ENCODE measurements around the gene PRKCH. TPM values are rescaled to one million over a fixed set of nuclear protein-coding genes. Genes with fewer than 3 reads are reported as not detected.
"Not testable (repeated sequence)": the region's sequence is repeated elsewhere in the genome, so short reads cannot be mapped to it uniquely, and the experiment has no call there.

Gene PRKCH
- total RNA-seq, 1 donor from 2014 or later, result 373 TPM

DNA sequence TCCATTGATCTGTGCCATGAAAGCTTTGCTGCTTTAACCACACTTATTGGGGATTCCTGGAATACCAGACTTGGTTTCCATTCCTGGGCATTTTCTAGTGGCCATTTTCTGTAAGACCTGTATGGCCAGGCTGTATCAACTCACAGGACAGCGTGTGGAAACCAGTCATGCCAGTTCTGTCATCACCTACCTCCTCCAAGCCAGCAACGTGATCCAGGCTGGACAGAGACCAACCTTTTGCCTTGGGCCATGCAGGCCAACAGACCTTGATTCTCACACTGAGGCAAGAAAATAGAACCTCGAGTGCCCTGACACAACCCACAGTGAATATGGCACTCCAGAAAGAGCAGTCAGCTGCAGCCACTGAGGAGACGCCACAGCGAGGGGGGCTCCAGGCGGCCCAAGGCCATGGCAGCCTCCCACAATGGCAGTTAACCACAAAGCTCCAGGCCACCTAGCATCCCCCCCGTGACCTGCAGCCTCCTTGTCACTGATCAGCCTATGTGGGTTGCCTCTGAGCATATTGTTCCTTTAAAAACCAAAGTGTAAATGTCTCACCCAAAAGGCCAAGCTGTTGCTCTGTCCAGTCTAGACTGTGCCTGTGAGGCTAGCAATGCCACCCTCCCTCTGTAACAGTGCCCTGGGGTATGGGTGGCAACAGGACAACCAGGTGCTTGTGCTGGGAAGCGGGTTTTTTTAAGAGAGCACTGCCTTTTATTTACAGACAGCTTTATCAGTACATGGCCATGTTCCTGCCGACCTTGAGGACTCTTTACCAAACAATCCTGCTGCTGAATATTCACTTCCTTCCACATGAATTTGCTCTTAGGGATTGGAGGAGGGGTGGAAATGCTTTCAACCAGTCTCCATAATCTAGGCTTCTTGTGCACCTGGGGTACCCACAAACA is 205.3 kb downstream of the PRKCH start:
- peak; percentile 46 to 74 for DNase-seq (ENCODE audit: low read depth in 2 of 2)

DNA sequence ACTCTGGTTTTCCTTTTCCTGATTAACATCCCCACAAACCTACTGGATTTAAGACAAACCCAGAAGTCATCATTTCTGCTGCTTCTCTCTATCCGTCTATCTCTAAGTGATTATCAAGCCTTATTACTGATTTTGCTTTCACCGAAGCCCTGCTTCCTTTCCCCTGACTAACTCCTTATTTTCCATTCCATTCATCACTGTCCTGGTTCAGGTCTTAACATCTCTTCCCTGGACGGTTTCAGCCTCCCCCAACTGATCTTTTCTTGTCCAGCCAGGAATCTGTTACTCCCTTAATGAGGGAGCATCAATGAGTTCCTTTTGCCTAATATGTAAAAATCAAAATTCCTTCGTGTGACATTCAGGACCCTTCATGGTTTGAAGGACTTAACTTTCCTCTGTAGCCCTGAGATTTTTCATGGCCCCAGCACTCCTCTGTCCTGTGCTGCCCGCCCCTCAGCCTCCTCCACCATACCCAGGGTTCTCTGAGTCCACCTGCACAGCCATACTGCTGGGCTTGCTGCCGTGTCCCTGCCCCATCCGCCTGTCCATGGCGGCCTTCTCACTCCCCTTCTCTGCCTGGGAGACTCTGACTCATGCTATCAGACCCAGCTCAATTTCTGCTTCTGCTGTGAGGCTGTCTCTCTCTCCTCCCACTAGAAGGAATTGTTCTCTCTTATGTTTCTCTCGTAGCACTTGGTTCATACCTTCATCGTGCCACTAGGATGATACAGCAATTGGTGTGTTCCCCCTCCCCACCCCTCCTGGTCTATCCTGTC is 206.1 kb downstream of the PRKCH start:
- DNase-seq (ENCODE audit: low read depth in 2 of 2), result peak in 1 of 2 donors; percentile 75

DNA sequence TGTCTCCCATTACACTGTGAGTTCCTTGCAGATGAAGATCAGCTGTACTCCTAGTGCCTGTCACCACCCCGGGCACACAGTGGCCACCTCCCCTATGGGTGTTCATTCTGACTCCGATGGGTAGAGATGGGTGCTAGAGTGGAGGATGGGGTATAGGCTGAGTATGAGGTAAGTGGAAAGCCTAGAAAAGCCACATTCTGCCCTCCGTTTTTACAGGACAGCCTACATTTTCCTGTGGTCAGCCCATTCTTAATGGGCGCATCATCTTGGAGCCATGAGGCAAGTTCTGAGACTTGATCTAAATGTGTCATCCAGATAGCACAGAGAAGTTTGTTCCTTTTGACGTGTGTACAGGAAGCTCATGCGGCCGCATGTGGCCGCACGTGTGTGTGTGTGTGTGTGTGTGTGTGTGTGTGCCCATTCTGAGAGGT is 207.2 kb downstream of the PRKCH start:
- DNase-seq (ENCODE audit: low read depth in 2 of 2), result peak in 1 of 2 donors; percentile 32

DNA sequence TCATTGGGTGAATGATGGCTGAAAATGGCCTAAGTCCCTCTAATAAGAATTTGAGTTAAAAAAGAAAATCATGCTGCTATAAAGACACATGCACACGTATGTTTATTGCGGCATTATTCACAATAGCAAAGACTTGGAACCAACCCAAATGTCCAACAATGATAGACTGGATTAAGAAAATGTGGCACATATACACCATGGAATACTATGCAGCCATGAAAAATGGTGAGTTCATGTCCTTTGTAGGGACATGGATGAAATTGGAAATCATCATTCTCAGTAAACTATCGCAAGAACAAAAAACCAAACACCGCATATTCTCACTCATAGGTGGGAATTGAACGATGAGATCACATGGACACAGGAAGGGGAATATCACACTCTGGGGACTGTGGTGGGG is 208.0 kb downstream of the PRKCH start:
- DNase-seq (ENCODE audit: low read depth in 2 of 2), result not testable (repeated sequence)

DNA sequence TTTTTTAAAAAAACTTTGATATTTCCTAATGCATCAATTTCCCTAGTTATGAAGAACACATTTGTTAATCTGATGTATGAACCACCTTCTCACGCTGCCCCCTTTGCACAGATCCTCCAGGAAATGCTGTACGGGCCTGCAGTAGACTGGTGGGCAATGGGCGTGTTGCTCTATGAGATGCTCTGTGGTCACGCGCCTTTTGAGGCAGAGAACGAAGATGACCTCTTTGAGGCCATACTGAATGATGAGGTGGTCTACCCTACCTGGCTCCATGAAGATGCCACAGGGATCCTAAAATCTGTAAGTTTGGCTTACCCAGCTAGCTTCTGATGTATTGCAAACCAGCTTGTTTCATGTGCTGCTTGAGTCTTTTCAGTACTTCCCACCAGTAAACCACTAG is 208.9 kb downstream of the PRKCH start:
- DNase-seq (ENCODE audit: low read depth in 2 of 2), result no peak

DNA sequence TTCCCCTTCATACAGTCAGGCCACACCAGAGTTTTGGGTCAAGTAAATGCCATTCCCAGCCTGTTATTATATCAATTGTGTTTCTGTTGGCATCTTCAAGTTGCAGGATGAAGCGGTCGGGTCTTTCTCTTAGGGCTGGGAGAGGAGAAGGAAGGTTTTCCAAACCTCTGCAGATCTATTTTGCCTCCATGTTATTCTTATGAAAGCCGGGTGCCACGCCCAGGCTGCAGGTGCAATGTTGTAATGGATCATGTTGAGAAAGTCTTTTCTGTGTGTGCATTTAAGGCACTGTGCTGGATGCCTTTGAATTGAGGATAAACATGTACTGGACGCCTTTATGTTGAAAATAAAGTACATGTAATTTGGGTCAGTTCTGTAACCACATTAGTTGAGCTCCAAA is 209.5 kb downstream of the PRKCH start:
- DNase-seq (ENCODE audit: low read depth in 2 of 2), result no peak

DNA sequence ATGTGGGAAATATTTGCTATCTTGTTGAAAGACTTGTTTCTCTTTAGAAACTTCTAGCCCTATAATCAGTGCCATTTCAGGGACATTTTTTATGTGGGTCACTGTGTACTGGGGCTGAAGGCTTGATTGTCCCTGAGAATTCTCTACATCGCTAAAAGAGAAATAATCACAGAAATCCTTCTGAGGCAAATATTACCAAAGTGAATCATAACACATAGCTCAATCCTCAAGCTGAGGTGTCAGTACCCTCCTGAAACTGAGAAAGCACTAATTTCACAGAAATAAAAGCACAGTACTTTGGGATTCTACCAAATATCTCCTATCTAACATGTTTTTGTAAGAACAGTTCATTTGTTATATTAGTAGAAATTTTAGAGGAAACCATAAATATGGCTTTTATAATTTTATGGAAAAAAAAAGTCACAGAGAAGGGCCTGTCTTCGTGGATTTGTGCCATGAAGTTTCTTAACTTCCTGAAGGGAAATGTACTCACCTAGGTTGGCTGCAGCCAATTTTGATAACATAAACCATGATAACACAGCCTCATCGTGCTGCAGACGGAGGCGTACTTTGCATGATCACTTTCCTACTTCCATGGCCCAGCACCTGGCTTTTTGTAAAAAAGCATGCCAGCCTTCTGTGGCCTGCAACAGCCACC is 210.2 kb downstream of the PRKCH start:
- DNase-seq (ENCODE audit: low read depth in 2 of 2), result peak; percentile 54 to 60

DNA sequence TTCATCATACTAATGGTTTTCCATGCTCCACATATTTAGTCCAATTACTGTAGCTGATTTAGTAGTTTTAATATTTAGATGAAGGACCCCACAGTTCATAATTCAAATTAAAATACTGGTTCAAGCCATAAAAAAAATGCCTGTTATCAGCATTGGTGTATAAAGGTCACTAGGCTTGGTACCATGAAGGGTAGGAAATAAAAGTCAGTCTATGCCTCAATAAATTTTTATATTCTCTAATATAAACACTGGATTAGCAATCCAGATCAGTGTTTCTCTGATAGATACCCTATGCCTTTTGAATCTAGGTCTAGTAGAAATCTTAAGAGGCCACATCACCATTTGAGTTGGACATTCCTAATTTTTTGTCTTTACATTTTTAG is 210.7 kb downstream of the PRKCH start:
- DNase-seq (ENCODE audit: low read depth in 2 of 2), result no peak

DNA sequence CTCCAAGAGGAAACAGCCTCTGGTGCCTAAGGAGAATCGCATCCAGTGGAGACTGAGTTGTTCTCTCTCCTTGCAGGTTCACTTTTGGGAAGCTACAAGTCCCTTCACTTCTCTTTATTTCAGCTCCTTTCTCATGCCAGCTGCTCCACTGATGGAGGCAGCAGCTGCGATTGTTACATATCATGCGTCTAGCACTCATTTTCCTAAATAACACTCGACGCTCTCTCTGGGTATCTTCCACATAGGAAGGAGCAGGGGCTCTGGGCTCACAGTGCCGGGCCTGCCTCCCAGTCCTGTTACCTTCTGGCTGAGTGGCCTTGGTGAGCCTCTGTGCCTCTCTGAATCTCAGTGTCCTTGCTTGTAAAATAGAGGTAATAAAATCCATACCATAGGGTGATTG is 211.4 kb downstream of the PRKCH start:
- no peak for DNase-seq (ENCODE audit: low read depth in 2 of 2)

DNA sequence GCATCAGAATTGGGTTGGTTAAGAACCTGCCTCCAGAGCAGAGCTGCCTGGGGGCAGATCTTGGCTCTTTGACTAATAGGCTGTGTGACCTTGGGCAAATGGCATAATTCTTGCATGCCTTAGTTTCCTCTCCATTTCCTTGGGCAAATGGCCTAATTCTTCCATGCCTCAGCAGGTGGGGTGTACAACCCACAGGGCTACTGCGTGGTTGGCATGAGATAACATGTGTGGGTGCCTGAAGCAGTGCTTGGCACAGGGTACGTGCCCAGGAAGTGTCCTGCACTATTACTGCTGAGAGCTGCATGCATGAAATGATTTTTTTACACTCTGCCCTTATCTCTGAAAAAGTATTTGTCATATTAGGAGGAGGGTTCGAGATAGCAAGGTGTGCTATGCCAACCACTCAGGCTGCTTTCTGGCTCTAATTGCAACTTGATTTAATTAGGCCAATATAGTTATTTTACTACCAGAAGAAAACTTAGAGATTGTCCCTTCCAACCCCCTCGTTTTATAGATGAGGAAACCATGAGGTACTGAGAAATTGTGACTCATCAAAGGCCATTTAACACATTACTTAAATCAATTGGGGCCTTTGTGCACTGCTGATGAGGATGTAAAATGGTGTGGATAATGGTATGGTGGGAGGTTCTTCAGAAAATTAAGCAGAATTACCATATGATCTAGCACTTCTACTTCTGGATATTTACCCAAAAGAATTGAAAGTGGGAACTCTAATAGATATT is 212.3 kb downstream of the PRKCH start:
- DNase-seq (ENCODE audit: low read depth in 2 of 2), result no peak

DNA sequence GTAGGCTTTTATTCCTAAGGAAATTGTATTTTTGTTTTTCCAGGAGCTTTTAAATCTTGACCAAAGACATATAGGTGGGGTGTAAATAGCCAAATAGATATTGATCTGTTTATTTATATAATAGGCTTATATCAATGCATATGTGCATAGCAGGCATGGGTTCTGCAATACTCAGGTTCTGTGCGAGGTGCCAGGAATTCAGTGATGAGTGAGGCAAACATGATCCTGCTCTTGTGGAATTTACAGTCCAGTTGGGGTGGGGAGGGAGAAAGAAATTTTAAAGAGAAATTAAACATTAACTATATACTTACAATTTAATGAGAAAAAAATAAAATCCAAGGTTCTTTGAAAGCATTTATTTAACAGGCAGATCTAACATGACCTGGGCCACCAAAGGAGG is 213.7 kb downstream of the PRKCH start:
- no peak for DNase-seq (ENCODE audit: low read depth in 2 of 2)

DNA sequence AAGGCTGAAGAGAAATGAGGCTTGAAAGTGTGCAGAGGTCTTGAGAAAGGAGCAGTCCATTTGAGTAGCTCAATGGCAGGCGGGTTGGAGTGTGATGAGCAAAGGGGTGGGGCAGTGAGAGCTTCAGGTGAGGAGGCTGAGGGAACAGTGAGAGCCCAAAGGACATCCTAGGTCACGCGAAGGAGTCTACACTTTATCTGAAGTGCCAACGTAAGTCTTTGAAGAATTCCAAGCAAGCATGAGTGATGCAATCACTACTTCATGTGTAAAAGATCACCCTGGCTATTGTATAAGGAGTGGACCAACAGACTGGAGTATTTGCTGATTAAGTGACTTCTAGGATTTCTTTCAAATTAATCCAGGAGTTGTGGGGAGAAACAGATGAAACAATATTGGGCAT is 214.1 kb downstream of the PRKCH start:
- DNase-seq (ENCODE audit: low read depth in 2 of 2), result no peak

DNA sequence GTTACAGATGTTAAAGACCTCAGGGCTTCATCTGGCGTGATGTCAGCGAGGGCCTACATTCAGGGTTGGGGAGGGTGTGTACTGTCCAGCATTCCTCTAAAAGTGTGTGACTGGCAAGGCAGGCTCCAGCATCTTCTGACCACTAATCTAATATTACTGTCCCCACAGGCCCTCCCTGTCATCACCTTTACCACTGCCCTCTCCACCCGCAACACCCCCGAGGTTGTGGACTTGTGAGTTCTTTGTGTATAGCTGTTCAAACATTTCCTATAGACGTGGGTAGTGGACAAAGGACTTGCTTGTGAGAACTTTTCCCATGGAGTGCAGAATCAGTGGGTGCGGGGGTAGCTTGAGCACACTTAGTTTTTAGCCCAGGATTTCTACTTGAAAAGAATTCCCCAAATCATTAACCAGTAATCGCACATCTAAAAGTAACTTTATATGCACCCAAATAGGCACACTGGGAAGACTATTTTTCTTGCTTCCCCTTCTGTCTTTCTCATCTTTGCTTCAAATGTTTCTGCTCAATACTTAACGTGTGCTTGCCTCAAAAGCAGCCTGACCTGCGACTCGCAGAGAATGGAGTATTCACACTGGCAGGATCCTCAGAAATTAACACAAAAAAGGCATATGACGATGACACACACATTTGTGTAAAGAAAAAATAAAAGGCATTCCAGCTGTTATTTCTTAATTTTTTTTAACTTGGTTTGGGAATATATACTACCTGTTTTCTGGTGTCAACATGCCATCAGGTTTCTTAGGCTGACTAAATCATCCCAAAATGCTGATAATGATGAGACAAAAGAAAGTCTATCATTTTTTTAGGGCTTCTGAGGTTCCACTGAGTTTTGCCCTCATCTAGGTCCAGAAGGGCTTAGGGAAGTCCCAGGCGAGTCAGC is 215.5 kb downstream of the PRKCH start:
- DNase-seq (ENCODE audit: low read depth in 2 of 2), result no peak

DNA sequence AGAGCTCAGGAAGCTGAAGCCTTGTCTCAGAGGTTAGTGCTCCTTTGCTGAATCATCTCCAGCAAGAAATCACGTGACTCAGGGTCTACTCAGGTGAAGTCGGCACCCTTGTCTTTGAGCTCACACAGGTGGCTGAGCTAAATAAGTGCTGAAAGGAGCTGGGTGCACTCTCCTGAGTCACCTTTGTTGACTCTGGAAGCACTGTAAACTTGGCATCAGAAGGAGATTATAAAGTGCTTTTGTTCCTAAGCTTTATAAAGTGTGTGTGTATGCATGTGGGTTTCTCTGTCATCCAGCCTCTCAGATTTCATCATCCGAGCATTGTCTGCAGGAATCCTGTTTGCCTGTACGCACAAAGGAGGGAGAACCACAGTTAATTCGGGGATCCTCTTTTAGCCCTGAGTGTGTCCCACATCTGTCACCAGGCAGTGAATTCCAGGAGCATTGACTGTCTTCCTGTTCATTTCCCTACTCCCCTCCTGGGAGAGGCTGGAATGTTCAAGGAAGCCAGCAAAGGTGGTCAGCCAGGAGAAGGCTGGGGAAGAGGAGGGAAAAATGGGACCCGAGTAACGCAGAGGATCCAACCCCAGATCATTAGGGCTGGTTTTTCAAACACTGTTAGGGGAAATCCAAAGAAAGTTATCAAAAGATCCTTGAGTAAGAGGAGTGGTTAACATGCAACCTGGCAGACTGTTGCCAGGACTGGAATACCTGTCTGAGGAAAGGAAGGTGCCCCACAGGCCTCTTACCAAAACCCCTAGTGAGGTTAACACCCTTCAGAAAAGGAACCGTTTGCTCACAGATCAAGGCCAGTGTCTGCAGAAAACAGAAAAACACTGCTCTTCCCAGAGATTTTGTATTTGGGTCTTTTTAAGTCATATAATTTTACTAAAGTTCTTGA is 216.4 kb downstream of the PRKCH start:
- peak; percentile 63 to 79 for DNase-seq (ENCODE audit: low read depth in 2 of 2)

DNA sequence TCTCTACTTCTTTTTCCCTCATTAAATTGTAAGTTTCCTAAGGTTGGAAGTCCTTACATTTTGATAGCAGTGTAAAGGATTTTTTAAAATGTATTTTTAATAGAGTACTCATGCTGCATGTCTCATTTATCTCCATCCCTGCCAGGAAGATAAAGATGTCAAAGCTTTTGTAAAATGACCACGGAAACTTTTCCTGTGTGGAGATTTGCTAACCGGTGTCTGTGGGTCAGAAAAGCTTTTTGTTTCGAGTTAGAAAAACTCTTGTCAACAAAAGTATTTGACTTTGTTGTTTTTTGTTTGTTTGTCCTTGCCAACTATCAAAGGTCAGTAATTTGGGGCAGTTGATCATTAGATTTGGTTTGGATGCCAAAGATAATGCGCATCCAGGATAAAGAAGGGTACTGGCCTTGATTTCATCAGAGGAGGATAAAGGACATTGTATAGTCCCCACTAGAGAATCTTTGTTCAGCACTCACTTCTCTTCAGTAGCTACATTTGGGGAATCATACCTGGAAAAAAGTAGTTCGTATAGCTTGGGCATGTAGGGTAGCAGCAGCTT is 217.2 kb downstream of the PRKCH start:
- DNase-seq (ENCODE audit: low read depth in 2 of 2), result no peak

DNA sequence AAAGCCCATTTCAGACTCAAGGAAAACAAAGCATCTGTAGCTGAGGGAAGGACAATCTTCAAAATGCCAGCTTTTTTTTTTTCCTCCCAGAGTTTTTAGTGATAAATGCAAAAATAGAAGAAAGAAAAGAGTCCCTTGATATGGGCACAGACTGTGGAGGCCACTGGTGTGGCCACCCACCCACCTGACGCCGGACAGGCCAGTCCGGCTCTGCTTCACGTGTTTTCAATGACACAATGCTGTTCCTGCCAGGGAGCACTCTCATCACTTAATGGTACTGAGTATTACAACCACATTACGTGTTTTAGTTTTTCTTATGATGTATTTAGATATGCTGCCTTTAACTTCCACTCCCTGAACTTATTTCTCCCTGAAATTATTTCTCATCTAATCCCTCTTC is 218.3 kb downstream of the PRKCH start:
- DNase-seq (ENCODE audit: low read depth in 2 of 2), result no peak

DNA sequence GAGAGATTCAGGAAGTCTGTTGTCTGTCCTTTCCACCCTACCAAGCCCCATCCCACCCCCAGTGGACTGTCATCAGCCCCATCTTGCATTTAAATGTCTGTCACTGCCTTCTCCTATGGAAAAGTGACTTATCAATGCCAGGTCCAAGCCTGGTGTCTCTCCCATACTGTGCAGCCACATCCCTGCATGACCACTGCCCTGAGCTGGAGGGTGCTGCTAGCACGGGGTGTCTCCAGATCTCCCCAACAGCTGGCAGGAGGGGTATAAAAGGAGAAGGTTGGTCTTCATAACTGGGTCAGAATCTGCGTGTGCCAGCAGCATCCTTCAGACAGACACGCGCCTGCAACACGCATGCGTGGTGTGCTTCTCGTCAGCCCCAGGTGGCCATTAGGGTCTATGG is 219.6 kb downstream of the PRKCH start:
- no peak for DNase-seq (ENCODE audit: low read depth in 2 of 2)

DNA sequence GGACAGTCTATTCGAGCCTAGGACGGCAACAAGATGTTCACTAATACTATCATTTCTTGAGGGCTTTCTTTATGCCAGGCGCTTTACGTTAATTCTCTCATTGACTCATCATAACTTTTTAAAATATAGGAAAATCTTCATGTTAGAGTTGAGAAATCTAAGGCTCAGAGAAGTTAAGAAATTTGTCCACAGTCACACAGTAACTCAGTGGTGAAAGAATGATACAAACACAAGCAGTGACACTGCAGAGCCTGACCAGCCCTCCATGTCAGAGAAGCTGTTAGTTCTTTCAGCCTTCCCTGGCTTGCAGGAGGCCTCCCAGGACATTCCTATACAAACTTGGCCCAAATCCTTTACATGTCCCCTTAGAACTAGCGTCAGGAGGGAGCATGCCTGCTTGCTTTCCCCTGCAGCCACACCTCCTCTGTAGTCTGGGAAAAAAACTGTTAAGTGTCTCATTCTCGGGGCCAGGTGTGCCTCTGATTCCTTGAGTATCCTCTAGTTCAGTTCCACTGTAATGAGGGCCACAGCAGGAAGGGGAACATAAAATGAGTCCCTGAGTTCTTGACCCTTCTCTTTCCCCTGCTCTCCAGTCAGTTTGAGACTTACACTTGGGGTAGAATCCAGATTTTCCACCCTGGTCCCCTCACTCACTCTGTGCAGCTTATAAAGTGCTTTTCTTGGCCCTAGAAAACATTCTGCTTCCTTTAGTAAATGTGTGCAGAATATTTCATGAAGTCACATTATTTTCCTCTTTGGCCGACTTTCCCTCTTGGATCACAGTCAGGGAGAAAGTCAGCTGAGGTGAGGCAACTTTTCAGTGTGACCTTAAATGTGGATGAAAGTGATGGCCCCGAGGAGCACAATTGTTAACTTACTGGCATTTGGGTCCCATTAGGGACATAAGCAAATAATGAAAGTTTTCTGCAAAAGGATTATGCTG is 221.7 kb downstream of the PRKCH start:
- peak in 1 of 2 donors; percentile 52 for DNase-seq (ENCODE audit: low read depth in 2 of 2)

All from lung microvascular endothelial cell (primary cell).